BJ (cell line): Measurements from ENCODE around the gene XPOT. TPM values are rescaled to one million over a fixed set of nuclear protein-coding genes. Genes with fewer than 3 reads are reported as not detected.

Experiments
- CTCF ChIA-PET: fragments of 350-600 bp; formaldehyde crosslinking; extraction: SDS; loops from one replicate; lab custom pipeline; 2021; ENCODE audit warnings: antibody characterized with exemption, inconsistent platforms; lab: Yijun Ruan, JAX
- POLR2A ChIA-PET: fragments of 300-600 bp; sonication (Branson Sonifier 250); formaldehyde crosslinking; extraction: SDS; loops from one replicate; lab custom pipeline; 2021; ENCODE audit warnings: antibody characterized with exemption; lab: Charles Lee
- DNase-seq: peaks from one replicate; pipeline ENCODE4 v3.0.0-alpha.2; 2011; ENCODE audit warnings: low read depth
- H3K27me3 ChIP-seq: 2 replicates; pipeline ENCODE4 v1.6.0; 2011; ENCODE audit warnings: low read length; ENCODE audit not compliant: control insufficient read depth, insufficient read depth
- H3K36me3 ChIP-seq: 2 replicates; pipeline ENCODE4 v1.5.1; 2011; ENCODE audit warnings: low read length; ENCODE audit not compliant: control insufficient read depth, insufficient read depth
- H3K4me3 ChIP-seq: 2 replicates; pipeline ENCODE4 v1.5.1; 2011; ENCODE audit warnings: low read depth, mild to moderate bottlenecking, control low read depth, low read length
- CTCF ChIP-seq: IDR thresholded peaks from 2 replicates; pipeline ENCODE4 v1.5.1; 2011; ENCODE audit warnings: low read depth, mild to moderate bottlenecking, control low read depth, inconsistent platforms, low read length, moderate library complexity; ENCODE audit not compliant: insufficient read depth
- polyA plus RNA-seq: library from polyadenylated mRNA; depleted of rRNA; stranded (reverse); fragments of >200 nt; gene quantifications from 2 replicates; pipeline ENCODE4 v1.2.3, GENCODE V29; 2011

Gene XPOT
- polyA plus RNA-seq, 1 experiment: 77.4 TPM

GRCh38 chr12:64427988-64428387 is 23.8 kb downstream of the XPOT start:
- Histone ChIP-seq H3K27me3 (no peaks in the 10 kb centered on the region), H3K4me3 (no peak overlapping the region), H3K36me3 (peaks cover 23% of the 10 kb centered on the region)
- no peak for TF ChIP-seq CTCF
- ChIA-PET CTCF (no interaction called here), POLR2A (no interaction called here)
- no peak for DNase-seq

- Histone ChIP-seq H3K4me3 (no peak overlapping the region), H3K27me3 (no peaks in the 10 kb centered on the region), H3K36me3 (peaks cover 23% of the 10 kb centered on the region)
- no peak for TF ChIP-seq CTCF
- CTCF ChIA-PET: no interaction called here
- DNase-seq: no peak
- POLR2A ChIA-PET: no interaction called here
These were observed 24.8 kb downstream of the XPOT start for GRCh38 chr12:64428956-64429355.

GRCh38 chr12:64430886-64431285 is 26.7 kb downstream of the XPOT start:
- Histone ChIP-seq H3K4me3 (no peak overlapping the region), H3K36me3 (peaks cover 24% of the 10 kb centered on the region), H3K27me3 (no peaks in the 10 kb centered on the region)
- no peak for DNase-seq
- ChIA-PET CTCF (interaction anchor here (0.6 to 1.5 kb wide), 3 partner anchors 12 to 60 kb away, joined by 3 read pairs; no protein-coding TSS in a partner anchor), POLR2A (interaction anchor here (0.6 kb wide), 1 partner anchor 335 kb away, joined by 3 read pairs; no protein-coding TSS in a partner anchor)
- no peak for TF ChIP-seq CTCF

DNA sequence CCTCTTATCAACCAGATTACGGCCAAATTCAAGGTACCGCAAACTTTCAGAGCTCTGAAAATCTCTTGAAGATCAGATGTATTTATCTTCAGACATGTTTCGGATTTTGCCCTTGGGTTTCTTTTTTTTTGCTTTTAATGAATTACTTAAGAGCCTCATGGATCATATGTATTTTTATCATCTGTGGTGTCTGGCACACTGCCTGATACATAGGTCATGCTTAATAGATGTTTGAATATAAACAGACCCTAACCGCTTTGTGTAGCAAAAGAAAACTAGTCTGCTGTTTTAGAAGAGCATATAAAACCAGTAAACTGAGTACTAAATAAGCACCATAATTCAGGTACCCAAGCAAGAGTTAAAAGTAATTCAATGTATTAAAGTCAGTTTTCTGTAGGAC is 27.6 kb downstream of the XPOT start:
- no peak for TF ChIP-seq CTCF
- Histone ChIP-seq H3K27me3 (no peaks in the 10 kb centered on the region), H3K4me3 (no peak overlapping the region), H3K36me3 (peaks cover 26% of the 10 kb centered on the region)
- ChIA-PET CTCF (interaction anchor here (1.5 kb wide), 1 partner anchor 11 kb away, joined by 3 read pairs; no protein-coding TSS in a partner anchor), POLR2A (no interaction called here)
- DNase-seq: no peak

- Histone ChIP-seq H3K36me3 (peaks cover 22% of the 10 kb centered on the region), H3K4me3 (no peak overlapping the region), H3K27me3 (no peaks in the 10 kb centered on the region)
- POLR2A ChIA-PET: no interaction called here
- DNase-seq: no peak
- CTCF ChIA-PET: no interaction called here
- TF ChIP-seq CTCF: no peak
These were observed 29.7 kb downstream of the XPOT start for GRCh38 chr12:64433915-64434314.
